M059J (cell line): ENCODE data around the gene SEL1L3. TPM values are rescaled to one million over a fixed set of nuclear protein-coding genes. Genes with fewer than 3 reads are reported as not detected.

ENCODE experiments used
- DNase-seq: peaks from one replicate; pipeline ENCODE4 v3.0.0-alpha.2; 2012; ENCODE audit warnings: low read depth
- total RNA-seq: library from RNA; depleted of rRNA; stranded (reverse); fragments of >200 nt; shearing (Covaris generic); gene quantifications from 2 replicates; pipeline ENCODE4 v1.2.3, GENCODE V29; 2014; rRNA removed

The SEL1L3 gene
- total RNA-seq, 1 experiment from 2014 or later: 9.1 TPM

GRCh38 chr4:25753239-25753638, 109.5 kb downstream of the SEL1L3 start:
- no peak for DNase-seq

- no peak for DNase-seq
Observed at GRCh38 chr4:25750874-25751273, 111.9 kb downstream of the SEL1L3 start.

GRCh38 chr4:25749150-25749794, 113.5 kb downstream of the SEL1L3 start:
- DNase-seq: no peak

GRCh38 chr4:25743971-25744370, 118.8 kb downstream of the SEL1L3 start:
- DNase-seq: no peak

GRCh38 chr4:25729564-25729963, 133.2 kb downstream of the SEL1L3 start:
- no peak for DNase-seq

GRCh38 chr4:25728886-25729285, 133.9 kb downstream of the SEL1L3 start:
- no peak for DNase-seq

- DNase-seq: no peak
Observed at GRCh38 chr4:25727711-25728493, 134.9 kb downstream of the SEL1L3 start.

- DNase-seq: no peak
Observed at GRCh38 chr4:25725870-25726269, 136.9 kb downstream of the SEL1L3 start.

GRCh38 chr4:25723409-25723808, 139.4 kb downstream of the SEL1L3 start:
- no peak for DNase-seq

GRCh38 chr4:25722964-25723363, 139.8 kb downstream of the SEL1L3 start:
- DNase-seq: no peak

- no peak for DNase-seq
Observed at GRCh38 chr4:25713812-25714211, 149.0 kb downstream of the SEL1L3 start.

GRCh38 chr4:25712611-25713010, 150.2 kb downstream of the SEL1L3 start:
- no peak for DNase-seq

- DNase-seq: no peak
Observed at GRCh38 chr4:25710637-25711036, 152.2 kb downstream of the SEL1L3 start.

- no peak for DNase-seq
Observed at GRCh38 chr4:25704516-25704915, 158.3 kb downstream of the SEL1L3 start.

- no peak for DNase-seq
Observed at GRCh38 chr4:25703731-25704388, 158.9 kb downstream of the SEL1L3 start.

GRCh38 chr4:25702848-25703247, 159.9 kb downstream of the SEL1L3 start:
- peak; percentile 8 for DNase-seq

GRCh38 chr4:25700661-25701060, 162.1 kb downstream of the SEL1L3 start:
- no peak for DNase-seq

GRCh38 chr4:25697516-25697915, 165.3 kb downstream of the SEL1L3 start:
- no peak for DNase-seq

Other genes starting within 250 kb of the SEL1L3 start
- gene SLC34A2, start 207.1 kb downstream of the SEL1L3 start, total RNA-seq: not detected in 2 replicates
- gene SMIM20, start 51.2 kb upstream of the SEL1L3 start, total RNA-seq: 50.7 and 54.1 TPM in 2 replicates